Erythroblast (primary cell): ENCODE results near the gene DBF4B.

Experiments
- GATA1 ChIP-seq: IDR thresholded peaks from 2 replicates; pipeline ENCODE4 v1.6.1; 2011; ENCODE audit warnings: low read depth, mild to moderate bottlenecking, control low read depth, low read length, moderate library complexity
- POLR2A ChIP-seq: IDR thresholded peaks from 2 replicates; pipeline ENCODE4 v1.6.1; 2011; ENCODE audit warnings: mild to moderate bottlenecking, low read length

DNA sequence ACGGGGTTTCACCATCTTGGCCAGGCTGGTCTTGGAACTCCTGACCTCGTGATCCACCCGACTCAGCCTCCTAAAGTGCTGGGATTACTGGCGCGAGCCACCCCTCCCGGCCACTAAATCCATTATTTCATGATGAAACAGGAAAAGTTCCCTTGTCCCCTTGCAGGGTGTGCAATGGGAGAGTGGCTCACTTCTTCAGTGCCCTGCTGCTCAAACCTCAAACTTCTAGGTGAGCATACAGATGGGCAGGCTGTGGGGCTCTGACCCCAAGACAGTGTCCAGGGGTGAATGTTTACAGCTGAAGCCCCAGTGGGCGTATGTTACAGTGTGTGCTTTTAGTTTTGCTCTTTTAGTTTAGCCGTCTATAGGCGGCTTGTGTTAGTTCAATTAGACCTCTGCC lies 87.0 kb downstream of the DBF4B start:
- TF ChIP-seq POLR2A (no peak), GATA1 (no peak)
